CD4-positive, alpha-beta memory T cell (primary cell): ENCODE measurements around the gene TTLL5. TPM values are rescaled to one million over a fixed set of nuclear protein-coding genes. Genes with fewer than 3 reads are reported as not detected.

Experiments
- CTCF ChIA-PET: fragments of 350-600 bp; sonication (Branson Sonifier 250); formaldehyde crosslinking; loops from one replicate; lab custom pipeline; 2021; ENCODE audit warnings: inconsistent platforms; ENCODE audit not compliant: partially characterized antibody; lab: Charles Lee
- POLR2A ChIA-PET: fragments of 350-600 bp; sonication (Branson Sonifier 250); formaldehyde crosslinking; loops from one replicate; lab custom pipeline; 2021; ENCODE audit not compliant: partially characterized antibody; lab: Charles Lee
- DNase-seq, 5 donors: peaks; one replicate each; pipeline versions ENCODE4 v3.0.0 to v3.0.0-alpha.2; 2020 to 2022; ENCODE audit warnings: mixed read lengths in 1 of 5
- H3K27ac ChIP-seq: one replicate; pipeline ENCODE4 v1.7.0; 2013; ENCODE audit warnings: low read depth, low read length
- H3K27me3 ChIP-seq: 2 replicates; pipeline ENCODE4 v1.7.0; 2013; ENCODE audit warnings: mild to moderate bottlenecking, low read length, moderate library complexity; ENCODE audit not compliant: insufficient read depth
- H3K36me3 ChIP-seq: 2 replicates; pipeline ENCODE4 v1.7.0; 2013; ENCODE audit warnings: mild to moderate bottlenecking, low read length, moderate library complexity; ENCODE audit not compliant: insufficient read depth
- H3K4me1 ChIP-seq: 2 replicates; pipeline ENCODE4 v1.7.0; 2013; ENCODE audit warnings: mild to moderate bottlenecking, low read length, moderate library complexity; ENCODE audit not compliant: insufficient read depth
- H3K4me3 ChIP-seq, 2 donors: one replicate each; pipeline ENCODE4 v1.7.0; 2013; ENCODE audit warnings: low read length in 2 of 2, mild to moderate bottlenecking in 1 of 2
- H3K9me3 ChIP-seq, 2 donors: one replicate each; pipeline ENCODE4 v1.7.0; 2013; ENCODE audit warnings: low read length in 2 of 2, control low read depth in 1 of 2; ENCODE audit not compliant: control insufficient read depth in 1 of 2
- H3K27ac Mint-ChIP-seq, 7 donors: one replicate each; pipeline ENCODE4 v1.8.0; 2020 to 2021; ENCODE audit warnings: mixed read lengths in 7 of 7, mild to moderate bottlenecking in 6 of 7, inconsistent platforms in 3 of 7, moderate library complexity in 3 of 7
- H3K27me3 Mint-ChIP-seq, 2 donors: one replicate each; pipeline ENCODE4 v1.8.0; 2020 to 2021; ENCODE audit warnings: mixed read lengths in 2 of 2
- H3K36me3 Mint-ChIP-seq, 2 donors: one replicate each; pipeline ENCODE4 v1.8.0; 2020 to 2021; ENCODE audit warnings: mixed read lengths in 2 of 2, inconsistent platforms in 1 of 2, mild to moderate bottlenecking in 1 of 2
- H3K4me1 Mint-ChIP-seq, 4 donors: one replicate each; pipeline ENCODE4 v1.8.0; 2020 to 2021; ENCODE audit warnings: mixed read lengths in 4 of 4, mild to moderate bottlenecking in 1 of 4
- H3K4me3 Mint-ChIP-seq, 8 donors: one replicate each; pipeline ENCODE4 v1.8.0; 2020 to 2021; ENCODE audit warnings: mixed read lengths in 8 of 8, mild to moderate bottlenecking in 7 of 8, moderate library complexity in 6 of 8, inconsistent platforms in 3 of 8
- H3K9me3 Mint-ChIP-seq, 8 donors: one replicate each; pipeline ENCODE4 v1.8.0; 2020 to 2021; ENCODE audit warnings: mixed read lengths in 8 of 8, mild to moderate bottlenecking in 5 of 8, inconsistent platforms in 3 of 8, moderate library complexity in 1 of 8
- intact Hi-C: fragments of 100-400 bp; cut with micrococcal nuclease; formaldehyde crosslinking; loops from one replicate; pipeline ENCODE4 v1.15.1; 2023
- polyA plus RNA-seq, 2 donors: library from polyadenylated mRNA; unstranded; fragments of 300-500 nt; fragmentation: Illumina TruSeq; gene quantifications; one replicate each; pipeline ENCODE4 v1.2.3, GENCODE V29; 2021
- total RNA-seq, 2 experiments: library from RNA; stranded (reverse); gene quantifications; one replicate each; pipeline ENCODE4 v1.2.3, GENCODE V29; 2021

Gene TTLL5
- total and polyA plus RNA-seq, 4 experiments from 2014 or later = 8.4 to 28.2 (median 20.5) TPM

DNA sequence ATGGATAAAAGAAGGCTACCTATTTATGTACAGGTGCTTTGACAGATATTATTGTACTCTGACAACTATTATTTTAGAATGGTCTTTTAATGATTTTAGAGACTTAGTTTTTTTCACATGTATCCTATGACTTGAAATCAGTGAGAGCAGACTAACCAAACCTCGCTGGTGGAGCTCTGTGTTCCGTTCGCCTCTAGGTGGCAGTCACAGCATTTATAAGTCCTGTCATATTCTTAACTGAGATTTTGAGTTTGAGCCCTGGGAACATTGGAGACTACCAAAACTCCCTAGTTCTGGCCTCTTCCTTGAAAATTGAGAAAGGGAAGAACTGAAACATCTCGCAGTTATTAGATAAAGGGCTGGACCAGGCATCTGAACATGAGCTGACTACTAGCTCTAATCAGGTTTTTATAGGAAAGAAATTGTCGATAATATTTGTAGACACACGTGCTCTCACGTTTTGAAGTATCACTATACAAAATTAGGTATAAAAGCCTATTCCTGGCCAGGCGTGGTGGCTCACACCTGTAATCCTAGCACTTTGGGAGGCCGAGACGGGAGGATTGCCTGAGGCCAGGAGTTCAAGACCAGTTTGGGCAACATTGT is 48.3 kb downstream of the TTLL5 start:
- Histone ChIP-seq H3K4me1 (no peaks in the 10 kb centered on the region), H3K36me3 (no peaks in the 10 kb centered on the region), H3K27ac (no peak overlapping the region), H3K9me3 (no peaks in the 10 kb centered on the region), H3K27me3 (no peaks in the 10 kb centered on the region), H3K4me3 (no peak overlapping the region)
- ChIA-PET POLR2A (interaction anchor here (1.2 kb wide), 2 partner anchors 273 to 276 kb away, joined by 5 to 7 read pairs; partner anchors contain the start of gene IFT43), CTCF (interaction anchor here (0.5 to 5.3 kb wide), 32 partner anchors 9 to 938 kb away, joined by 3 to 126 read pairs (median 4); partner anchors contain the start of genes FLVCR2, IFT43 and TGFB3)
- Mint-ChIP-seq H3K36me3 (peaks cover 24 to 29% of the 10 kb centered on the region in 2 donors), H3K27ac (no peak overlapping the region), H3K9me3 (no peaks in the 10 kb centered on the region), H3K27me3 (no peaks in the 10 kb centered on the region), H3K4me1 (no peaks in the 10 kb centered on the region), H3K4me3 (no peak overlapping the region)
- peak; percentile 49 to 60 (median 56) for DNase-seq
- intact Hi-C loops = loop anchor here (5.0 kb wide), 2 partner anchors 643 to 938 kb away; no protein-coding TSS in a partner anchor

DNA sequence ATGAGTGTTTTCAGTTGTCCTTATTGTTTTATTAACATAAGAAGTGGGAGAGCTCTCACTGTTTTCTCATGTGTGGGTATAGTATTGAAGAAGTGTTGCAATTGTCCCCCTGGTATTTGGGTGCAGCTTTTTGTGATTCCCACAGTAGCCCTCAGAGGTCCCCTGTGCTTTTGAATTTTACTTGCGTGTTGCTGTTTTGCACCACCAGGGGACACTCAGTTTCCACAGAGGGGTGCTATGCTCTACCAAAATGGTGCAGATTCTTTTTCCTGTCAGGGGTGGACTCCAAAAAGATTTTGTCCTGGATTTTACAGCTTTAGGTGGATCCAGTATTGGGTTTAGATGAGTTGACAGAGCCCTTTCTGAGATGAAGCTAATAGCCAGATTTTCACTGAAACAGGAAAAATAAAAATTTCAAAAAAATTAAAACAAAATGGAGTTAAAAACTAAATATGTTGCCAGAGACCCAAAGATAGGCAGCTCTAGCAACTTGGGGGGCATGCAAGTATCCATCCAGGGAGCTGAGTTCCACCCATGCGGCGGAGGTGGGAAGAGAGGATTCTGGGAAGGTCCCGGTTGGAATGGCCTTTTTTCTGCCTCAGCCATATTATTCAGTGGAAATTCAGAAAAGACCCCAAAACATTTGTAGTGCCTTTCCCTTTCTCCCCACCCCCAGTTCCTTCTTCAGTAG is 50.2 kb downstream of the TTLL5 start:
- H3K36me3 ChIP-seq = no peaks in the 10 kb centered on the region
- Mint-ChIP-seq H3K9me3 (no peaks in the 10 kb centered on the region), H3K36me3 (peaks cover 17% of the 10 kb centered on the region in 2 donors), H3K4me1 (no peaks in the 10 kb centered on the region), H3K27me3 (no peaks in the 10 kb centered on the region), H3K4me3 (no peak overlapping the region), H3K27ac (peak overlapping the region in 1 of 7 donors; percentile 8)
- peak in 1 of 5 donors; percentile 21 for DNase-seq
- CTCF ChIA-PET = interaction anchor here (1.2 to 5.3 kb wide), 6 partner anchors 18 to 273 kb away, joined by 3 to 126 read pairs (median 17); partner anchors contain the start of genes IFT43 and TGFB3
- no peaks in the 10 kb centered on the region for H3K9me3 ChIP-seq
- H3K4me3 ChIP-seq = no peak overlapping the region
- intact Hi-C loops = no loop called here
- POLR2A ChIA-PET = no interaction called here
- H3K27me3 ChIP-seq = no peaks in the 10 kb centered on the region
- H3K4me1 ChIP-seq = no peaks in the 10 kb centered on the region
- no peak overlapping the region for H3K27ac ChIP-seq

DNA sequence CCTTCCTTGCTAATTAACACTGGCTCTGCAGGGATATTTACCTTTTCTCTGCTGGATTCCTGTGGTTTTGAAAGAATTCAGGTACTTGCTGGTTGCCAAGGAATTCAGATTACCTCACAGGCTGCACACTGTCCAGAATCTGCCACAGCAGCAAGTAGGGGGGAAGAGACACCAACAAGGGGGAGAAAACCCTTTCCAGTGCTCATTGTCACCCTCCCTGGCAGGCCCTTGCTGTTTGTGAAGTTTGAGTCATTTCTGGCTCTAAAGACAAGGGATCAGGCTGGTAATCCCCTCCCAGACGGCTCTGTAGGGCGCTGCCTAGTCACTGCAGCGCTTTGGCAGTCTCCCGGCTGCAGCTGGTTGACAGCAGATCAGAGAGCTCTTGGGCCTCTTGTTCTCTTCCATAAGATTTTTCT is 50.8 kb downstream of the TTLL5 start:
- H3K9me3 Mint-ChIP-seq = peaks cover 0 to 2% (median 0%) of the 10 kb centered on the region in 8 donors
- ChIA-PET CTCF (interaction anchor here (1.2 to 5.3 kb wide), 4 partner anchors 23 to 272 kb away, joined by 3 to 126 read pairs (median 14); partner anchors contain the start of genes IFT43 and TGFB3), POLR2A (no interaction called here)
- no peak overlapping the region for H3K4me3 ChIP-seq
- no peaks in the 10 kb centered on the region for H3K9me3 ChIP-seq
- H3K4me3 Mint-ChIP-seq = no peak overlapping the region
- no peaks in the 10 kb centered on the region for H3K4me1 Mint-ChIP-seq
- peaks cover 17 to 20% of the 10 kb centered on the region in 2 donors for H3K36me3 Mint-ChIP-seq
- peak overlapping the region in 1 of 7 donors; percentile 54 for H3K27ac Mint-ChIP-seq
- no peaks in the 10 kb centered on the region for H3K36me3 ChIP-seq
- intact Hi-C loops = no loop called here
- H3K27ac ChIP-seq = no peak overlapping the region
- no peaks in the 10 kb centered on the region for H3K27me3 Mint-ChIP-seq
- no peaks in the 10 kb centered on the region for H3K4me1 ChIP-seq
- DNase-seq = no peak
- H3K27me3 ChIP-seq = no peaks in the 10 kb centered on the region

DNA sequence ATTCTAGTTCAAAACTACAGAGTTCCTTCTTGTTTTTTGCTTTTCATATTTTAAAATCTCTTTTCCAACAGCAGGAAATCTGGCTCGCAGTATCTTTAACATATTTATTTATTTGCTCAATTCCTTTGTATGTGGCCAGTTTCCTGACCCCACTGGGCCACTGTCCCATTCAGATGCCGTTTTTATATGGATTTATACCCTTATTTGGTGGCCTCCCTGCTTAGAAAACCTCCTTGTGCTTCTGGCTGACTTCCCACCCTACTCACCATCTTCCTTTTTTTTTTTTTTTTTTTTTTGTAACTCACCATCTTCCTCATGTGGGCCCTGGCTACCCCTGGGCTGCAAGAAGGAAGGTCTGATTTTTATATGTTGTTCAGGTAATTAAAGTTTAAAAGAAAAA is 53.9 kb downstream of the TTLL5 start:
- DNase-seq = no peak
- no peak overlapping the region for H3K4me3 Mint-ChIP-seq
- H3K27me3 Mint-ChIP-seq = no peaks in the 10 kb centered on the region
- H3K9me3 Mint-ChIP-seq = peaks cover 0 to 2% (median 0%) of the 10 kb centered on the region in 8 donors
- H3K4me1 Mint-ChIP-seq = no peaks in the 10 kb centered on the region
- Histone ChIP-seq H3K27ac (no peak overlapping the region), H3K4me1 (no peaks in the 10 kb centered on the region), H3K4me3 (no peak overlapping the region), H3K36me3 (peaks cover 3% of the 10 kb centered on the region), H3K27me3 (no peaks in the 10 kb centered on the region), H3K9me3 (no peaks in the 10 kb centered on the region)
- H3K36me3 Mint-ChIP-seq = peaks cover 29 to 34% of the 10 kb centered on the region in 2 donors
- intact Hi-C loops = no loop called here
- H3K27ac Mint-ChIP-seq = no peak overlapping the region
- POLR2A ChIA-PET = no interaction called here
- CTCF ChIA-PET = no interaction called here

DNA sequence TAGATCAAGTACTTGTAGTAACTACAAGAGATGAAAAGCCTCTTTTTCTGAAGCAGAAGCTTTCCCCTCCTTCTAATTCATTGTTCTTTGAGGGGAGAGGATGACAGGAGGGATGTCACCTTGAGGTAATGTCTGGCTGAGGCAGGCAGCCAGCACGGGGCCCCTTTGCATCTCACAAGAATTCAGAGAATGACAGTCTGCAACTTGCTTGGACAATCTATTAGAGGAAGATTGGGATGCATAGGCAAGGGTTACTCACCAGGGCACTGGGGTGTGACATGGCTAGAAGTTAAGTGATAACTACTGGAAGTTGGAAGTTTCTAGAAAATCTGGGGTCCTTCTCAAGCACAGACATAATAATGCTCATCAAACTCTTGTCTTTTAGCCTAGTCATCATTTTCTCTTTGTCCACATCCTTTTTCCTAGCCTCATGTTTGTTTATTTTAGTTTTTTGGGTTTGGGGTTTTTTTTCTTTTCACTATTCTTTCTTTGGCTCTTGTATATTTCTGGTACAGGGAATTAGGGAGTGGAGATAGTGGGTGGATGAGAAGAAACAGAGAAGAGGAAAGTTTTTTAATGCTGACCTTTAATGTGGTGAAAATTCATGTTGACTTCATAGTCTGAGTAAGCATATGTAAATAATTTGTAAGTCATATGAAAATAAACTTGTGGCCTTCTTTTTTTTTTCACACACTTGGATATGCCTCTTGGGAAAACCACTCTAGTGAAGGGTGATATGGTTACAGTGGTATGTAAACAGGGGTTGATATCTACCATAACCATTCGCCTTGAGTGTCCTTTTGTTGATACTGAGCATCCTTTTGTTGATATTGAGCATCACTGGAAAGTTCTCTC is 55.1 kb downstream of the TTLL5 start:
- CTCF ChIA-PET = no interaction called here
- H3K9me3 Mint-ChIP-seq = peaks cover 0 to 2% (median 0%) of the 10 kb centered on the region in 8 donors
- H3K27me3 Mint-ChIP-seq = no peaks in the 10 kb centered on the region
- no peak overlapping the region for H3K4me3 Mint-ChIP-seq
- Histone ChIP-seq H3K4me3 (no peak overlapping the region), H3K36me3 (peaks cover 8% of the 10 kb centered on the region), H3K27ac (no peak overlapping the region), H3K9me3 (no peaks in the 10 kb centered on the region), H3K27me3 (no peaks in the 10 kb centered on the region), H3K4me1 (no peaks in the 10 kb centered on the region)
- intact Hi-C loops = no loop called here
- peaks cover 39 to 42% of the 10 kb centered on the region in 2 donors for H3K36me3 Mint-ChIP-seq
- POLR2A ChIA-PET = no interaction called here
- H3K4me1 Mint-ChIP-seq = peaks cover 0 to under 1% (median 0%) of the 10 kb centered on the region in 4 donors
- H3K27ac Mint-ChIP-seq = no peak overlapping the region
- no peak for DNase-seq

DNA sequence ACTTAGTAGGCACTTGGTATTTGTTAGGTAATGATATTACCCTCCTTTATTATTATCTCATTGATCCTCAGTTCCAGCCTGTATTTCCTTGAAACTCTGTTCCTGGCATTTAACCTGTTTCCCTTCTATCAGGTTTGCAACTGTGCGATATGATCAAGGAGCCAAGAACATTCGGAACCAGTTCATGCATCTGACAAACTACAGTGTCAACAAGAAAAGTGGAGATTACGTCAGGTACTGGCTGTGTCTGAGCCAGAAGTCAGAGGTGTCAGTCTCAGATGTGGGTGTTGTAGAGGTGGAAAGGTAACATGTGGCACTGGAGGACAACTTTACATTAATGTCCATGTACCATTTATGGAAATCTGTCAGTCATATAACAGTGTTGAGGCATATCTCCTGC is 56.7 kb downstream of the TTLL5 start:
- Mint-ChIP-seq H3K36me3 (peaks cover 50 to 53% of the 10 kb centered on the region in 2 donors), H3K9me3 (peaks cover 0 to 2% (median 0%) of the 10 kb centered on the region in 8 donors), H3K4me3 (no peak overlapping the region), H3K4me1 (peaks cover 0 to 2% (median 0%) of the 10 kb centered on the region in 4 donors), H3K27ac (no peak overlapping the region), H3K27me3 (no peaks in the 10 kb centered on the region)
- H3K27ac ChIP-seq = no peak overlapping the region
- H3K36me3 ChIP-seq = peaks cover 8% of the 10 kb centered on the region
- no peaks in the 10 kb centered on the region for H3K27me3 ChIP-seq
- H3K4me3 ChIP-seq = no peak overlapping the region
- no peaks in the 10 kb centered on the region for H3K4me1 ChIP-seq
- no peak for DNase-seq
- CTCF ChIA-PET = no interaction called here
- no peaks in the 10 kb centered on the region for H3K9me3 ChIP-seq
- intact Hi-C loops = no loop called here
- POLR2A ChIA-PET = no interaction called here
